ENCODE data around the gene GPR37.

The GPR37 gene, protein sequence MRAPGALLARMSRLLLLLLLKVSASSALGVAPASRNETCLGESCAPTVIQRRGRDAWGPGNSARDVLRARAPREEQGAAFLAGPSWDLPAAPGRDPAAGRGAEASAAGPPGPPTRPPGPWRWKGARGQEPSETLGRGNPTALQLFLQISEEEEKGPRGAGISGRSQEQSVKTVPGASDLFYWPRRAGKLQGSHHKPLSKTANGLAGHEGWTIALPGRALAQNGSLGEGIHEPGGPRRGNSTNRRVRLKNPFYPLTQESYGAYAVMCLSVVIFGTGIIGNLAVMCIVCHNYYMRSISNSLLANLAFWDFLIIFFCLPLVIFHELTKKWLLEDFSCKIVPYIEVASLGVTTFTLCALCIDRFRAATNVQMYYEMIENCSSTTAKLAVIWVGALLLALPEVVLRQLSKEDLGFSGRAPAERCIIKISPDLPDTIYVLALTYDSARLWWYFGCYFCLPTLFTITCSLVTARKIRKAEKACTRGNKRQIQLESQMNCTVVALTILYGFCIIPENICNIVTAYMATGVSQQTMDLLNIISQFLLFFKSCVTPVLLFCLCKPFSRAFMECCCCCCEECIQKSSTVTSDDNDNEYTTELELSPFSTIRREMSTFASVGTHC

DNA sequence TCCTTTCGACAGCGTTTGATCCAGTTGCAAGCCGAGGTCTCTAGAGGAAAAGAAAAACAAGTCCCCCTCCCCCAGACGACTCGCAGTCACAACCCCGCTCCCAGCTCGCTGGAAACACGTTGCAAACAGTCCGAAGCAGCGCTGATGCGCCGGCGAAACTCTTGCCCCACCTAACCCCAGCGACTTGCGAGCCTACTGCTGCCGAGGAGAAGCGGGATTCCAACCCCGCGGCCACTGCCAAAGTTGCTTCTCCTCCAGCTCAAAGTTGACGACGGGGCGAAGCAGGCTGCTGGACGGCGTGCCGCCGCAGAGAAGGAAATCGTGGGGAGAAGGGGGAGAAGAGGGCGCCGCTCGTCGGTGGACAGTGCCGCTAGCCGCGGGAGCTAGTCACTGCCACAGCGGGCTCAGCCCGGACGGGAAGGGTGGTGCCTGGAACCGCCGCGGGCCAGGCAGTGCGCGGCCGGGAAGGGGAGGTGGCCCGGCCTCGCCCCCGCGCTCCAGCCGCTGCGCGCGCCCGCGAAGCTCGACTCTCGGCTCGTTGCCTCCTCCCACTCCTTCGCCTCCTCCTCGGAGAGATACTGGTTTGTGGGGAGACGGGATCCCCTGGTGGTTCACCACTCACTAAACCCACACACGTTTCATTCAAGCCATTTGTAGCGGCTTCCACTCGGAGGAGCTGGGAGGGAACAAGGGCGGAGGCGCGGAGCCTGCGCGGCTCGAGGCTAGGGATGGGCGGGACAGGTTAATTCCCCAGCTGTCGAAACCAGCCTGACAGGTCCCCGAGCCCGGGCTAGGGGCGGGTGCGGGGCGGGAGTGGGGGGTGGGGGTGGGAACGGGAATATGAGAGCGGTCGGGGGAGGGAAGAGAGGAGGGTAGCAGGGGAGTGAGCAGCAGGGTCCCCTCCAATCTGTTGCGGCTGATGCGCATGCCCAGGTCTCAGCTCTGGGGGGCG lies at the start of gene GPR37:
TSS of gene GPR37 (minus strand) at position 392 of the 952 bp plus-strand sequence. CDS start 816 bp downstream, outside the sequence.
- DNase-seq: peak; percentile 21

DNA sequence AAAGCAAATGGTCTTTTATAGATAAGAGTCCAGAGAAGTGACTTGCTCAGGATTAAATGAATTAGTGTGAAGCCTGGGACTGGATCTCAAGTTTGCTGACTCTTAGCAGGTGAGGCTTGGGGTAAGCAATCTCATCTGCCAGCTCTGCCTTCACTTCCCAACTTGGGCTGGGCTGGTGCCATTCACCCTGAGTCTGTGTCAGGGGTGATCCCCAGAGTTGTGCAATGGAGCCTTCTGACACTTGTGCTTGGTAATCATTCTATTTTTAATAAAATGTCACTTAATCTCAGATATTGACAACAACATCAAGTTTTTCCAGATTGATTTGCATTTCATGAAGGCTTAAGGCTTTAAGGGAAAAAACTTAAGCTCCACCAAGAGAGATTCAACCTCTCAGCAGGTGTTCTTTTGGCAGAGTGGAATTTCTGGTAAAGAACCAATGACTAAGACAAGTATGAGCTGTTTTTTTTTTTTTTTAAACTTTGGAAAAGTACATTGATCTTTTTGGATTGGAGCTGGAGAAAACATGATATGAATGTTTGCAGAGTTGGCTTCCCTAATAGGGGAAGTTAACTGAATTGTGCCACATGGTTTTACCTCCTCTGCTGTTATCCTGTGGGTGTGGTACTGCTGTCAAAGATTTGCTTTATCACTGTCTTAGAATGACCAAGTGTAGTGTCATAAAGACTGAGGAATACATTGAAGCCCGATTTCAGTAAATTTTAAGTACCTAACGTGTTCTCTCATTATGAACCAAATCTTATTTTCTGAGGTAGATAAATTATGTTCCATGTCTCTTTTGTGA lies 48.6 kb upstream of the GPR37 start:
- peak; percentile 14 for DNase-seq

DNA sequence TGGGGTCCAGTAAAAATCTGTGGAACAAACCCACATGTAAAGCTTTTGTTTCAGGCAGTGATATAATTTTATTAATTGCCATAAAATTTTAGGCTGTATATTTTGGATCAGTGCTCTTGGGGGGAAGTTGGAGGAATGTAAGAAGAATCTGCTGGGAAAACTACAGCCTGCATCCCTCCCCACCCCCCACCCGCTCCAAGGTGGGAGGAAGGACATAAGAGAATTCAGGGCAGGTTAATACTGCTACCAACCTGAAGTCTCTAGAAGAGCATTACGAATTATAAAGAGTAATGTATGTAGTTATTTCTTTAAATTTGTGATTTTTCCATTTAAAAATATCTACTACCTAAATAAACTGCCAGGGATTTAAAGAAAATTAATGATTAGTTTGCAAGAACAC lies 47.2 kb upstream of the GPR37 start:
- no peak for DNase-seq

DNA sequence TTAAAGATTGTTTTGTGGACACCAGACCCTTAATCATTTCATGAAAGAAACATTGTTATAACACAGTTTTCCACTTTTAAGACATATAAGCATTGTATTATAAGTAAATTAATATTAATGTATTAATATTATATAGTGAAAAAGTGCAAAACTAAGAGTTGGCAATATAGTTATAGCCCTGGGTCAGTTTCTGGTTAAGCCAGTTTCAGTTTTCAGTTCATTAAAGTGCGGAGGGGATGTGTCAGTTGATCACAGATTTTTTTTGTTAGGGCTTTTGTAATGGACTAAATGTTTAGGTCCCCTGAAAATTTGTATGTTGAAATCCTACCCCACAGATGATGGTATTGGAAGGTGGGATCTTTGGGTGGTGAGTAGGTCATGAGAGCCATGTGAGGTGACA lies 45.7 kb upstream of the GPR37 start:
- DNase-seq: no peak

DNA sequence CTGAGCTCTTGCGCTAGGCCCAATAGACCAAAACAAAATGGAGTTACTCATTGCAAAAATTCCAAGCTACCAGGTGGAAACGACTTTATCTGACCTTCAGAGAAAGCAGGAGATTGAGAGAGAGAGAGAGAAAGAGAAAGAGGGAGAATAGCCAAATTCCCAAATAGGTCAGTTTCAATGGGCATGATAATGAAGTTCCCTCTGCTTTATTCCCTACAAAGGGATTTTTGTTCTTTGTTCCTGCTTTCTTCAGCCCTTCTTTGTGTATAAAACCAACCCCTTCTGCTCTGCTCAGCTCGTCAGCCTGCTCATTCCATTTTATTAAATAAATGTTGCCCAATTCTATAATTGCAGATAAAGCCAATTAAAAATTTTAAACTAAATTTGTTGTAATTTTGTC lies 45.0 kb upstream of the GPR37 start:
- no peak for DNase-seq

DNA sequence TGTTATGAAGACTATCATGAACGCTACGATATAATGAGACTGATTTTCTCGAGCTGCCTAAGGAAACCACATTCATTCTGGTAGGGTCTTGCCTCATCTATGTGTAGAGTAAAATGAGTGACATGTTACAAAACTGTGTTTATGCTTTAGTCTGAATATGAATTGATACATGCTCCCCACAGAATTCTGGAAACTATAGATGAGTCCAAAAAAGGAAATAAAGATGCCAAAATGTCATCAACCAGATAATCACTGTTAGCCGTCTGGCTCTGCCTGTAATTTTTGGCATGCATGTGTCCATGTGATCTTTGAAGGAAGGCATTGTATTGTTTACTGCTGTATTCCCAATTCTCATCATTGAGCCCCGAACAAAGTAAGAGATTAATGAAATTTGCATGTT lies 42.6 kb upstream of the GPR37 start:
- DNase-seq: no peak

DNA sequence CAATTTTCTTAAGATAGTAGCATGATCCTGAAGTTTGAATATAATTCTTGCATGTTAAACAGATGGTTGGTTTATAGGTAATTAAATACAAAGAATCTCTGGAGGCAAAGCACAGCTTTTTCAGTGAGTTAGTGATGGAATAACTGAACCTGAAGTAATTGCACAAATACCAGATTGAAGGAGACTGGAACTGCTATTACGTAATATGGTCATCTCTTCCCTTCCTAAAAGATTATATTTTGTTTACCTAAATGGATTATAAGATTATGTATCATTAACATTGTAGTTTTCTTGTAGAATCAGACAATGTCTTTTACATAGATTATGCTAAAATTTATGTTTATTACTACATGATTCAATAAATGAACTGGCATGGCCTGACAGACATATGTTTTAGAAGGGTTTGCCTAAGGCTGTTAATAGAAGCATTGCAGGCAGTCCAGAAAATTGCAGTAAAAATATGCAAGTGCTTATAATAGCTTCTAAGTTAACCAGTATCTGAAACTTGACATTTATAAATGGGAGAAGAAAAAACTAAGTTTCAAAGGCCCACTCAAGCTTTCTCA lies 35.8 kb upstream of the GPR37 start:
- no peak for DNase-seq

DNA sequence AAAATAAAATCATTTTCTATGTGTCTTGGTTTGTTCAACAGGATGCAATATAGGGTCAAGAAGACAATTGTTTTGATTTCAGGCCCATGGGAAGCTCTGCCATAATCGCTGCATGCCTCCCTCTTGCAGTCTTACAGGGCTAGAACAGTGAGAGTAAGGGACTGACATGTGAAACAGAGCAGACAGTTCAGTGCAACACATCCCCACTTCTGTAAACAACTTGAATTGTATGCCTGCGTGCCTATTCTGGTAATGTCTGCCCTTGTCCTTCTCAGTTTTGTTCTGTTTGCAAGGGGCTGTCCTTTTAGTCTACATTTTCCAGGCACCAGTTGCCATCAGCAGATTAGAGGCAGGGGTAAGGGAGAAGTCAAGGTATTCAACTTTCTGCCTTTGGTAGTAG lies 34.8 kb upstream of the GPR37 start:
- DNase-seq: no peak

DNA sequence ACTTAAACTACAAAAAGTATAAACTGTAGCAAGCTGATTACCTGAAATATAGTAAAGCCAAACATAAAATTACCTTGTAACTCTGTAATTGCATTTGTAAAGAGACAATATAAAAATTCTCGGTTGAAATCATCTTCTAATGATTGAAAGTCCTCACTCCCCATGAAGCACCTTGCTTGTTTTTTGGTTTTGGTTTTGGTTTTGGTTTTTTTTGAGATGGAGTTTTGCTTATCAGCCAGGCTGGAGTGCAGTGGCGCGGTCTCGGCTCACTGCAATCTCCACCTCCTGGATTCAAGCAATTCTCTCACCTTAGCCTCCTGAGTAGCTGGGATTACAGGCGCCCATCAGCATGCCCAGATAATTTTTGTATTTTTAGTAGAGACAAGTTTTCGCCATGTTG lies 33.9 kb upstream of the GPR37 start:
- no peak for DNase-seq

DNA sequence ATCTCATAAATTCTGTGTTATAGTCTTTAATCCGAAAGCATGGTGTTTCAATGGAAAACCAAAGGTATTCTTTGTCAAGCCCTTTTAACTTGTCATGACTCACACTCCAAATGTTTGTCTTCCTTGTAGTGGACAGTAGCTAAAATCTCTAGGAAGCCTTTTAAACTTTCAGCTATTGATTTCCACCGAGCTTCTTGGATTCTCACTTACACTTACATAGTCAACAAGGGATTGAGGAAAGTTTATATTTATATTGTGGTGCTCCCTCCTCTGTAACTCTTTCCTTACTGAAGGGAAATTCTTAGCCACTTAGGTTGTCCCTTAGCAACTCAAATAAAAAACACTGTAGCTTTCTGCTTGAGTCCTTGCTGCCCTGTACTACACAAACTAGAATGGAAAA lies 31.2 kb upstream of the GPR37 start:
- DNase-seq: no peak

DNA sequence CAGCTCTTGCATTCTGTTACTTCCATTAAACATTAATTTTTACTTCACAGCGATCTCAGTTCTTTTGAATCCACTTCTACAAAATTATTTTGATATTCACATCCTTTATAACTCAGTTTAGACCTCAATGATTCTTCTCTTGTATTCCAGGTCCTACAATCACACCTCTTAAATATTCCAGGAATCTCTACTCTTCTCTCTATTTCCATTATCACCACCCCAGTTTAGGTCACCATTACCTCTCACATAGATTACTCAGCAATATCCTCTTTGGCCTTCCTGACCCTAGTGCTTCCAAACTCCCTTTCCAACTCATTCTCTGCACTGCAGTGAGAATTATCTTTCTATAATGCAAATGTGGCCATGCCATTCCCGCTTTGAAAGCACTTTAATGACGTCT lies 27.1 kb upstream of the GPR37 start:
- no peak for DNase-seq

DNA sequence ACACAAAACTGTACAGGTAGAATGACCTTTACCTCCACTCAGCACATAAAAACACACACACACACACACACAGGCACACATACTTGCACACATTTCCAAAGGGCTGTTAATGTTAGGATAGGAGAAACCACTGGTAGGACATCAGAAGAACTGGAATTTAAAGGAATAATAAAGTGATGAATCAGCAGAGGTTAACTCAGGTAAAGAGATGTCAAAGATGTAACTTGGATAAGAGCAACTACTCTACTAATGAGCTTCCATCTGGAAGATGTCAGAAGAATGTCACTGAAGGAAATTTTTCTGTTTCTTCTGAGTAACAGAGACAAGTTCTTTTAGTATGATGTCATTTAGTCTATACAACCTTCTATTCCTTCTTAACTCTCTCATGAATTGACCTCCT lies 26.4 kb upstream of the GPR37 start:
- no peak for DNase-seq

DNA sequence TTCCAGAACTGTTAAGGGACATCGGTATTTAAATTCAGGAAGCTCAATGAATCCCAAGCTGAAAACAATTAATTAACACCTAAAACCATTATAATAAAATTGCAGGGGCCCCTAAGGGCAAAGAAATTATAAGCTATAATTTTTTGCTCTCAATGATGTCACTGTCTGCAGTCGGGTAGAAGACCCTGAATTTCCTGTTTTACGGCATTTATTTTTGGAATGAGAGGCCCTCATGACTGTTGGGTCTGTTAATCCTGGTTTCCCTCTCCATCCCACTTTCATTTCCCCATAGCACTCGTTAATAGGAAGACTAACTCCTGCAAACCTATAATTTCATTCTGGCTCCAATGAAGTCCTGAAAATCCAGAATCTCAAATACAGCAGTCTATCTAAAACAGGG lies 25.8 kb upstream of the GPR37 start:
- DNase-seq: no peak

DNA sequence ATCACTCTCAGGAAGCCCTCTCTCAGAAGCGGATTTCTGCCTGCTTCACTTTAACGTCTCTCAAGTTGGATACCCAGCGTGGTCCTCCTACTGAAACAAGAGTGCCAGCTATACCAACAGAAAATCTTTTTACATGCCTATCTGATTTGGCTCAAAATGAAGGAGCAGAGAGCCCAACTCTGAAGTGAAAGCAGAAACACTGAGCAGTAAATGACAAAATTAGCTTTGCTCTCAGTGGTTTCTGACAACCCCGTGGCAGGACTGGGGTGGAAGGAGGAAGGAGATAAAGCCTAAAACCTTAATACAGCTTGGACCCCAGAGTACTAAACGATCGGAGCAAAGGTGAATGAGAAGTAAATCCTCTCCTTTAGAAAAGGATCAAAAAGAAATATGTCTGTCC lies 25.1 kb upstream of the GPR37 start:
- no peak for DNase-seq

DNA sequence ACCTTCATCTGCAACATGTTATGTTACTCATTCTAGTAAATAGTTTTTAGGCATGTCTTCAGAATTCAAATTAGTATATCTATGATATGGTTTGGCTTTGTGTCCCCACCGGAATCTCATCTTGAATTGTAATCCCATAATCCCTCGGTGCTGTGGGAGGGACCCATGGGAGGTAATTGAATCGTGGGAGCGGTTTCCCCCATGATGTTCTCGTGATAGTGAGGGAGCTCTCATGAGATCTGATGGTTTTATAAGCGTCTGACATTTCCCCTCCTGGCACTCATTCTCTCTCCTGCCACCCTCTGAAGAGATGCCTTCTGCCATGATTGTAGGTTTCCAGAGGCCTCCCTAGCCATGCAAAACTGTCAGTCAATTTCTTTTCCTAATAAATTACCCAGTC lies 20.4 kb upstream of the GPR37 start:
- DNase-seq: no peak

DNA sequence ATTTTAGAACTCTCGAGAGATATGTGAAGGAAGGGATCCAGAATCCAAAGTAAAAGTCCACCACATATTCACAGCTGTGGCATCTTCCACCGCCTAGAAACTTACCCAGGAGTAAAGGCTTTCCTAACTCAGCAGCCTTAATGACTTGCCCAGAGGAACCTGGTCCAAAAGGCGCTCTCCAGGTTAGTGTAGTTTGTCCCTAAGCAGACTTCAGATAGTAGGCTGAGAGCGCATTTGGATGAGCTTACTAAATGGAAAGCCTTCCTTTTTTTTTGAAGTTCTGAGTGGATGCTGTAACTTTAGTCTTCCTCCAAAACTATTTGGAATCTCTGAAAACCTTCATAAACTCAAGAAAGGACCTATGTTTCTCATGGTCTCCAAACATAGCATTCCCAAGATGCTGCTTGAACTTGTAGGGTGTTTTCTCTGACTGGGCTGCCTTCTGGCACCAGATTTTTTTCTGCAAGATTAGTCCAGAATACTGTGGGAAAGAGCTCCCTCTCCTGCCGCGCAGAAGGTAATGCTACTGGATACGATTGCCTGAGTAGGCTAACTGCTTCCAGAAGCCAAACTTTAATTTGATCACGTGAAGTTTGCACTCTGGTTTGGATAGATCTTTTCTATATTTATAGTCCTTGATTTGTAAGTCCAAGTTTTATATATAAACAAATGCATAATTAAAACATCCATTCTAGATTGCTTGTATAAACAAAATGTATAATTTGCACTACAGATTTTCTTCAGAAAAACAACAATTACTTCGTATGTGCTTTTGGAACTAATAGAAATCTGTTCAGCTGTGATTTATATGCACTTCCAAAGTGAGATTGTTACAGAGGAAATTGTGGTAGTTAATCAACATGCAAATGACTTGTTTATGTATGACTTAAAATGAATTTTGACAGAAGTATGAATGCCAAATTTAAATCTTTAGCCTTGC lies 19.6 kb upstream of the GPR37 start:
- DNase-seq: peak; percentile 24

DNA sequence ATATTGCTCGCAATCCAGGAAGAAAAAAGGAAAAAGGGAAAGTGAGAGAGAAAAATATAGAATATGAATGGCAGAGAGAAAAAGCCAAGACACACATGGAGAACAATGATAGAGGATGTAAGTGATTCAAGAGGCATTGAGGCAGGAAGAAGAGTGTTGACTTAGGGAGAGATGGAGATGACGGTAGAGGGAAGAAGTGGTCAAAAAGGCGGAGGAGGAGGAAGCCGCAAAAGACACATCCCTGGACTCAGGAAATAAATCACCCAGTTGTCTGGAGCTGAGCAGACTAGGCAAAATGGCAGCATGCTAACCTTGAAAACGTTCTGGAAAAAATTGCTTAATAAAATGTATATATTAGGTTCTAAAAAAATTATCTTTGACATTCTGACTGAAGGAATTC lies 17.7 kb upstream of the GPR37 start:
- peak; percentile 66 for DNase-seq

DNA sequence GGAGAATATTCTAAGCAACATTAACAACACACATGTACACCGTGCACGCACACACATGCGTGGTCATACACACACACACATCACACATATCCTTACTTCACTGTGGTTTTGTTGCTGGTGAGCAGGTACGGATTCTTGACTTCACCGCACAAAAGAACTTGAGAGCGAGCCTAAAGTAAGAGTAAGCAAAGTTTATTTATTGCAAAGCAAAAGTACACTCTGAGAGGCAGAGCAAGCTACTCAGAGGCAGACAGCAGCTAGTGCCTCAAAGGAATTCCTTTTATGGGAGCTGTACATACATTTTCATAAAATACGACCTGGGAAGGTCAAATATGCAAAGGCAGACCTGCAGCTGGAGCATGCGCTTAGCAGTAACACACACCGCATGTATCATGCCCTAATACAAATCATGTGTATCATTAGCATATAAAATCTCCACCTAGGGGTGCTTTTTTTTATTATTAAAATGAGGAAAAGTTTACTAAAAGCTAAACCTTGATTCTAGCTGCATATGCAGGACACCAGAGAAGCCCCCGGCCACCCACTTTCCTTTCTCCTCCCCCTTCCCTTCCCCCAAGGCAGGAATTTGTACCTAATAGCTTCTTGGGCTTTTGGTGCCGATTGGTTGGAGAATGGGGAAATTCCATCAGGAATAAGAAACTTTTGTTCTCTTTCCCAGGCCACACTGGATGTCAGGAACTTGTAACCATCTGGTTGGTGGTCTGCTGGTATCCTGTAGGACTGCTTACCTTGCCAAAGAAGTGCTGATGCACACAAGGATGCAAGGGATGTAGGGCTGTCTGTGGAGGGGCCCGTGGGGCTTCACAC lies 16.5 kb upstream of the GPR37 start:
- DNase-seq: no peak

DNA sequence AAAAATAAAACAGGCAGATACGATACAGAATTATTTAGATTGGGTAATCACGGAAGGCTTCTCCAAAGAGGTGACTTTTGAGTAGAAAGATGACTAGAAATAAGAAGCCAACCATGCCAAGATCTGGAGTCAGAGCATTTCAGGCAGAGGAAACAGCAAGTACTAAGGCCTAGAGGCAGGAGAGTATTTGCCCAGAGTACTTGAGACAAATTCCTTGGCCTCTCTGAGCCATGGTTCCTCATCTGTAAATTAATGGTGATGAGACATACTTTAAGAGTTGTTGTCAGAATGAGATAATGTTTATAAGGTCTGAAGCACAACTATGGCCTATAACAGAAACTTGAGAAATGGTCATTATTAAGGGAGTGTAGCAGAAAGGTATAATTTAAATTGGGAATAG lies 15.8 kb upstream of the GPR37 start:
- no peak for DNase-seq

DNA sequence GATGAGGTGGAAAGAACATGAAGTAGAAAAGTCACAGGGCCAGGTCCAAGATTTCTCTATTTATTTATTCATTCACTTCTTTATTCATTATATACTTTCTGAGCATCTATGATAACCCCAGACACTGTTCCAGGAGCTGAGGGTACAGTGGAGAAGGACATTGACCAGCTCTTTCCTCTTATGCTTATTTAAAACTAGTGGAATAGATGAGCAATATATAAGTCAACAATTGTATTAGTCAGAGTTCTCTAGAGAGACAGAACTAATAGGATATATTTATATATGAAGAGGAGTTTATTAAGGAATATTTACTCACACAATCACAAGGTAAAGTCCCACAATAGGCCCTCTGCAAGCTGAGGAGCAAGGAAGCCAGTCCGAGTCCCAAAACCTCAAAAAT lies 15.0 kb upstream of the GPR37 start:
- DNase-seq: no peak

Data from GDM1 (cell line).